T-helper 2 cell treated with Interferon-gamma antibody and Interleukin-4, amounts not matched to agents 5 μg/mL and 100 μg/mL, for 36 hours (primary cell): ENCODE data around the gene POU2F1.
"Not testable (repeated sequence)": the region's sequence is repeated elsewhere in the genome, so short reads cannot be mapped to it uniquely, and the experiment has no call there.

Experiments
- DNase-seq: peaks from one replicate; pipeline ENCODE4 v3.0.0; 2021; ENCODE audit warnings: low spot score
- H3K27ac Mint-ChIP-seq: one replicate; pipeline ENCODE4 v1.8.0; 2021; ENCODE audit warnings: mild to moderate bottlenecking, mixed read lengths
- H3K27me3 Mint-ChIP-seq: one replicate; pipeline ENCODE4 v1.8.0; 2021; ENCODE audit warnings: low read depth, mixed read lengths
- H3K36me3 Mint-ChIP-seq: one replicate; pipeline ENCODE4 v1.8.0; 2021; ENCODE audit warnings: low read depth, mixed read lengths
- H3K4me1 Mint-ChIP-seq: one replicate; pipeline ENCODE4 v1.8.0; 2021; ENCODE audit warnings: low read depth, mixed read lengths
- H3K4me3 Mint-ChIP-seq: one replicate; pipeline ENCODE4 v1.8.0; 2022; ENCODE audit warnings: mild to moderate bottlenecking, moderate library complexity, mixed read lengths
- H3K9me3 Mint-ChIP-seq: one replicate; pipeline ENCODE4 v1.8.0; 2021; ENCODE audit warnings: mixed read lengths

Gene POU2F1

GRCh38 chr1:167210966-167211674, 9.6 kb upstream of the POU2F1 start:
- no peak for DNase-seq
- Mint-ChIP-seq H3K27ac (no peak overlapping the region), H3K4me3 (no peak overlapping the region), H3K27me3 (peaks cover 3% of the 10 kb centered on the region), H3K36me3 (peaks cover 16% of the 10 kb centered on the region), H3K9me3 (peaks cover 29% of the 10 kb centered on the region), H3K4me1 (peaks cover 4% of the 10 kb centered on the region)

DNA sequence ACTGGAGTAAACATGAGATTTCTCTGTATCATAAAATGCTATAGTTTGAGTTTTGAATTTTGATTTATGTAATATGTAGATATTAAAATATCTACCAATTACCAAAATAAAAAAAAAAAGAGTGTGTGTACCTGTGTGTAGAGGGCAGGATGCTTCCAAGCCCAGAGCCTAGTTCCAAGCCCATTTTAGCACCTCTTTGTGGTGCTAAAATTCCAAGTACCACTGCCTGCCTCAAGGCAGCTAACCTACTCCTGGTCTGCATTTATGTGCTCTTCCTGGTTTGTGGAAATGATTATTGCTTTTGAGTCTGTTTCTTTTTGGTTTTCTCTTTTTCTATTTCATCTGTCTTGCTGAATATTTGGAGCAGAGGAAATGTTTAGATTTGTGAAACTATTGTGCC, 8.7 kb upstream of the POU2F1 start:
- Mint-ChIP-seq H3K27me3 (peaks cover 3% of the 10 kb centered on the region), H3K27ac (no peak overlapping the region), H3K9me3 (peaks cover 29% of the 10 kb centered on the region), H3K4me1 (peaks cover 4% of the 10 kb centered on the region), H3K36me3 (peaks cover 16% of the 10 kb centered on the region), H3K4me3 (no peak overlapping the region)
- DNase-seq, result no peak

DNA sequence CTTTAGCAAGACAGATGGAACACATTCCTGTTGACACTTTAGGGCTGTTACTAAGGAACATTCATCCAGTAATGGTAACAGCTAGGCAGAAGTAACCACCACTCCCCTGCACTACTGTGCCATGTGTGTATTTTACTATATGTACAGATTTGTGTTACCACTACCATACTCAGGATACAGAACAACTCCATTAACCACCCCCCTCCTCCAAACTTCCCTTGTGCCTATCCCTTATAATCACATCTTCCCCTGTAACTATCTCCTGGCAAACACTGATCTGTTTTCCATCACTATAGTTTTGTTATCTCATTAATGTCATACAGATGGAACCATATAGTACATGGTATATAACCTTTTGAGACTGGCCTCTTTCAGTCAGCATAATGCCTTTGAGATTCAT, 3.9 kb upstream of the POU2F1 start:
- no peak overlapping the region for H3K27ac Mint-ChIP-seq
- DNase-seq, result no peak
- no peaks in the 10 kb centered on the region for H3K36me3 Mint-ChIP-seq
- H3K4me1 Mint-ChIP-seq, result peaks cover 9% of the 10 kb centered on the region
- H3K4me3 Mint-ChIP-seq, result no peak overlapping the region
- peaks cover 3% of the 10 kb centered on the region for H3K27me3 Mint-ChIP-seq
- no peaks in the 10 kb centered on the region for H3K9me3 Mint-ChIP-seq

DNA sequence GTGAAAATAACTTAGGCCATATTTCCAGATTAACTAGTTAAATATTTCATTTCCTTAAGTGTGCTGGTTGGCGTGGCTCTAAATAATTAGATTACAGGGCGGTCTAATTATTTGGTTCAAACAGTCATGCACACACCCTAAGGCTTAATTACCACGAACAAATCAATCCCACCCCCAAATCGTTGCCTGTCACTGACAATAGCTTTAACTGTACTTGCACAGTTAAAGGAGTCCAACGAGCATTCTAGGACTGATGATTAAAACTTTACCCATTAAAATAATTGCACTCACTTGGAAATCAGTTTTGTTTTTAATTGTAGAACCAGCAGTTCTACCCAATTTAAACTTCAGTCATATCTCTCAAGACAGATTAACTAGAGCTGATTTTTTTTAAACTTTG, 1.5 kb upstream of the POU2F1 start:
- no peaks in the 10 kb centered on the region for H3K9me3 Mint-ChIP-seq
- peak overlapping the region; percentile 97 for H3K27ac Mint-ChIP-seq
- H3K27me3 Mint-ChIP-seq, result no peaks in the 10 kb centered on the region
- peaks cover 1% of the 10 kb centered on the region for H3K36me3 Mint-ChIP-seq
- DNase-seq, result no peak
- peak overlapping the region; percentile 87 for H3K4me3 Mint-ChIP-seq
- peaks cover 29% of the 10 kb centered on the region for H3K4me1 Mint-ChIP-seq

DNA sequence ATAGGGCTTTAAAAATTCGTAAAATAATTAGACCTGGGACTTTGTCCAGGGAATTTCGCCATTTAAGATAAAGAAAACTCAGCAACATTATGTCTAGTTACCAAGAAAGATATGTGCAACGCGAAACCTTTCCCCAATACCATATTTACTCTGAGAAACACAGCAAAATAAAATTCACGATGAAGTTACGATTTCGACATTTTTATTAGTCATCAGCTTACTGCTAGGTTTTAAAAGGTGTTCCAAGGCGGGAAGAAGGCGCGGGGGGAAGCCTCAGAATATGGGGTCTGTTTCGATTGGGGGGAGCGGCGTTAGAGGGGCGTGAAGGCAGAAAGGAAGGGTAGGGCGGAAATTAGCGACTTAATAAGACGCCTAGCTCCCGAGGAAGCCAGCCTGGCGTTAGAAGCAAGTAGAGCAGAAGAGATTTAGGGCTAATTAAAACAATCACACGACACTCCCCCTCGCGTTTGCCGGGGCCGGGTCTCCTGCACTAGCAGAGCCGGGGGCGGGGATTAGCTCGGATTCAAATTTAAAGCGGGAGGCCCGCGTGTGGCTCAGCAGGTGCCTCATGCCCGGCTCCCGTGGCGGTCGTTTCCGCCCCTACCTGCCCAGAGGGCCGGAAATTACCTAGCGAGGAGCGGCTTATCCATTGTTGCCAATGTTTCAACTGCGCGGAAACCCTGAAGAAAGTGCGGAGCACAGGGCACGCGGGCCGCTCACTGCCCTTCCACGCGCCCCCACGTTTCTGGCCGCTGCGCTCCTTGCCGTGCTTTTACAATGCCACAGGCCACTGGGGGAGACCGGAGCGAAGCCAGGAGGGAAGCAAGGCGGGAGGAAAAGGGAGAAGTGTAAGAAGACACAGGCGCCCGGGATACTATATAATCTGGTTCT, 795 bp upstream of the POU2F1 start:
- Mint-ChIP-seq H3K27me3 (no peaks in the 10 kb centered on the region), H3K9me3 (no peaks in the 10 kb centered on the region), H3K36me3 (peaks cover 1% of the 10 kb centered on the region), H3K4me1 (peaks cover 29% of the 10 kb centered on the region), H3K4me3 (peak overlapping the region; percentile 87), H3K27ac (peak overlapping the region; percentile 97)
- peak; percentile 84 for DNase-seq

DNA sequence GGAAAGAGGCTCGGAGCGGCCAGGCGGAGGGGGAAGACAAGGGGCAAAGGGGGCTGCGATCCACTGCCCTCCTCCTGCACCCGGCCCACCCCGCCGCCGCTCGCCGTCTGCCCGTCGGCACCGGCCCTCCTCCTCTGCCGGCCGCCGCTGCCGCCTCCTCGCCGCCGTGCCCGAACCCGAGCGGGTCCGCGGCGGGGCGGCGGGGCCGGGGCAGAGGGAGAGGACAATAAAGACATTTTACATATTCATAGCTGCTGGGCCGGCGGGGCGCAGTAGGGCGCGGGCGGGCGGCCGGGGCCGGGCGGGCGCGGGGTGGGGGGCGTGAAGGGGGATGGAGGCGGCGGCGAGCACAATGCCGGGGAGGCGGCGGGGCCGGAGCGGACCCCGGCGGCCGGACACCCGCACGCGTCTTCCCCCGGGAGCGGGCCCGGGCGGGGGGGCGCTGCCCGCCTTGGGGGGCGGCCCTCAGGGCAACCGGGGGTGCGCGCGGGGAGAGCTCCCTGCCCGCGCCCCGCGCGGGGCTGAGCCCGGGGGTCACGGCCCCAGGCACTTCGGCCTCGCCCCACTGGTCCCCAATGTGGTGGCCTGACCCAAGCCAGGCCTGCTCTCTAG, 546 bp downstream of the POU2F1 start:
- peak overlapping the region; percentile 87 for H3K4me3 Mint-ChIP-seq
- H3K4me1 Mint-ChIP-seq, result peaks cover 32% of the 10 kb centered on the region
- DNase-seq, result peak; percentile 10
- H3K9me3 Mint-ChIP-seq, result no peaks in the 10 kb centered on the region
- peak overlapping the region; percentile 97 for H3K27ac Mint-ChIP-seq
- peaks cover 2% of the 10 kb centered on the region for H3K27me3 Mint-ChIP-seq
- peaks cover 1% of the 10 kb centered on the region for H3K36me3 Mint-ChIP-seq

DNA sequence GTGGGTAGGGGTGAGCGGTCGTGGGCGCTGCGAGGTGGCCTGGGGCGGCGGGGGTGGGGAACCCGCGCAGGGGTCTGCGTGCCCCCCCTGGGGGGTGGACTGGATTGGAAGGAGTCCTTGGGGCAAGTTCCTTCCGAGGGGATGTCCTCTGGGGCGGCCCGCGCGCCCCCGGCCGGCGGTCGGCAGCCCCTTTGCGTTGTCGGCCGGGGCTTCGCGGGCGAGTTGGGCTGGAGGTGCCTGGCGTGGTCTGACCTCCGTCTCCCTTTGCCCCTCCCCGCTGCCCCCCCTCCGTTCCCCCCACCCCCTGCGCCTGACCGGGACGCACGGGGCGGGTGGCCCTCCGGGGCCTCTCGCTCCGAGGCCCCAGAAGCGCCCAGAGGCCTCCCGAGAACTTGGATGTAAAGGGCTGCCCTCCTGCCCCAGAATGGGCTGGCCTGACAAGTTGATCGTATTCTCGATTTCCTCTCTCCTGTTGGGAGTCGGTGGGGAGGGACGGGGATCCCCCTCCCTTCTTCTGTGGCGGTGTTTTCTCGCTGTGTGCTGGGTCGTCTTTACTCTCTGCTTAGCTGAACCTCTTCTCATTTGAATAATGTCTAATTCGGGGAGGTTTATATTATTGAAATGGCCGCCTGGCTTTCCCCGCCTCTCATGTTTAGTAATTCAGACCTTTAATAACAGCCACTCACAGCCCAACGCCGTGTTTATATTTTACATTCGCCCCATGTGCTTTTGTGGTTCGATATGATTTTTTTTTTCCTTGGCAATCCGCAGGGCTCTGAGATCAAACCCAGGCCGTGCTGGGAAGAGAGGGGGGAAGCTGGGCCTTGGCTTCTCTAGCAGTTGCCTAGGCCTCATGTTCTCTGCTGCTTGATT, 1.3 kb downstream of the POU2F1 start:
- H3K9me3 Mint-ChIP-seq, result no peaks in the 10 kb centered on the region
- peak; percentile 76 for DNase-seq
- H3K4me3 Mint-ChIP-seq, result peak overlapping the region; percentile 100
- H3K27me3 Mint-ChIP-seq, result peaks cover 2% of the 10 kb centered on the region
- H3K4me1 Mint-ChIP-seq, result peaks cover 32% of the 10 kb centered on the region
- peak overlapping the region; percentile 100 for H3K27ac Mint-ChIP-seq
- peaks cover 1% of the 10 kb centered on the region for H3K36me3 Mint-ChIP-seq

- Mint-ChIP-seq H3K4me3 (peak overlapping the region; percentile 100), H3K9me3 (no peaks in the 10 kb centered on the region), H3K36me3 (peaks cover 1% of the 10 kb centered on the region), H3K4me1 (peaks cover 35% of the 10 kb centered on the region), H3K27me3 (peaks cover 2% of the 10 kb centered on the region), H3K27ac (peak overlapping the region; percentile 100)
- DNase-seq, result no peak
Measured at GRCh38 chr1:167223144-167224103, 2.7 kb downstream of the POU2F1 start.

- H3K27me3 Mint-ChIP-seq, H3K9me3 Mint-ChIP-seq, H3K4me3 Mint-ChIP-seq, DNase-seq, H3K36me3 Mint-ChIP-seq, H3K27ac Mint-ChIP-seq: not testable (repeated sequence)
- peaks cover 27% of the 10 kb centered on the region for H3K4me1 Mint-ChIP-seq
Measured at GRCh38 chr1:167224734-167225235, 4.1 kb downstream of the POU2F1 start.

DNA sequence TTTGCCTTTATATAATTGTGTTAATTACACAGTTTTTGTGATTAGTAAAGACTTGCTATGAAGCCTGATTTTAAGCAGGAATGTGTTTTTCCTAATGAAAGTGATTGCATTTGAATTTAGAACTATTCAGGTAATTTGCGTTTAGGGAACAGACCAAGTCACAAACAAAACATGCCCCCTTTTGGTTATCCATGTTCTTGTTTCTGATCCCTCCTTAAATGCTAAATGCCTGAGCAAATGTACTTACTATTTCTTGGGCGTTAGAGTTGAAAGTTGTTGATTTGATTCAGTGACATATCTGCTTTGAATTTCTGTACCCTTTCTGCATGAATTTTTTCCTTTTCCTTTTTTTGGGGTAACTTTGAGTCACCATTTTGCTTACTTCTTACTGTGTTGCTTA, 5.2 kb downstream of the POU2F1 start:
- Mint-ChIP-seq H3K27me3 (peaks cover 2% of the 10 kb centered on the region), H3K27ac (no peak overlapping the region), H3K9me3 (no peaks in the 10 kb centered on the region), H3K36me3 (peaks cover 1% of the 10 kb centered on the region), H3K4me1 (peaks cover 28% of the 10 kb centered on the region), H3K4me3 (no peak overlapping the region)
- DNase-seq, result no peak

DNA sequence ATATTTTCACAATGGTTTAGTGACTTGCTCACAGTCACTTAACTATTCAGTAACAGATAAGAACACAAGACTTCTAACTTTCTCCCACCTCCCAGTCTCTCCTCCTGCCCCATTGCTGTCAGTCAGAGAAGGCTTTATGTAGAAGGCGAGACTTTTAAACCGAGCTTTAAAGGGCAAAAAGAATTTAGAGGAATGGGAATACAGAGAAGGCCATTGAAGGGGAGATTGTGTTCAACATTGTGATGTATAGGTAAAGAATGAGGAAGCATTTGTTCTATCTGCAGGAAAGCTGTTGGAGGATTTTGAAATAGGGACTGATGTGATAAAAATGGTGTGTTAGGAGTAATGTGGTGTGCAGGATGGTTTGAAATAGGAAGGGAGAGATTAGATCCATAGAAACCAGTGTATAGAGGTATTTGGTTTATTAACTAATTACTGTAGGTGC, 7.3 kb downstream of the POU2F1 start:
- Mint-ChIP-seq H3K4me1 (peaks cover 19% of the 10 kb centered on the region), H3K9me3 (no peaks in the 10 kb centered on the region), H3K27me3 (peaks cover 2% of the 10 kb centered on the region)

DNA sequence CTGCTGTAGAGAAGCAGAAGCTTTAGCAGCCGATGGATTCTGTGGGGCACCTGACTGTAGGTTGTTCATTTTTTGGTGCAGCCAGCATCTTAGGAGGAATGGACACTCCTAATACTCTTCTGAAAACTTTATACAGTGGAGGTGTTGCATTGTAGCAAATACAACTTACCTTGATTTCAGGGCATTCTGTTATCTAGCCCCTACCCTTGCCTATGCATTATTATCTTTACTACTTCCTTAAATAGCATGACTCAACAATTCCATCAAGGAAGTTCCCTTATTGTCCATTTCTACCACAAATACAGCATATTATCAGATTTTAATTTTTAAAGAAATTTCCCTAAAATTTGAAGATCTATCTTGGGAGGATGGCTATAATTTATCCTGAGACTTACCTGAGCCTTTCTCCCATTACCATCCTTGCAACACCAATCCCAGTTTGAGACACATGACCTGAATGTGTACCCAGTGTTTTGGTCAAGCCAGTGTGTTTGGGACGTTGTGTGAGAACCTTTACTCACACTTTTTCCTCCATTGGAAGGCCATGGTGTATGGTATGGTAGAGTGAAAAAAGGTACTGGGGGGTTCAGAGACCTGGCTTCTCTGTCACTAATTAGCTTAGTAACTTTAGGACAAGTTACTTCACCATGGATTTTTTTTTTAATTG, 9.2 kb downstream of the POU2F1 start:
- no peaks in the 10 kb centered on the region for H3K9me3 Mint-ChIP-seq
- peaks cover 2% of the 10 kb centered on the region for H3K27me3 Mint-ChIP-seq
- no peaks in the 10 kb centered on the region for H3K36me3 Mint-ChIP-seq
- peaks cover 12% of the 10 kb centered on the region for H3K4me1 Mint-ChIP-seq
- no peak overlapping the region for H3K27ac Mint-ChIP-seq
- DNase-seq, result no peak
- no peak overlapping the region for H3K4me3 Mint-ChIP-seq

More for the DNA sequence above, 7.3 kb downstream of the POU2F1 start:
- no peak for DNase-seq
- Mint-ChIP-seq H3K27ac (no peak overlapping the region), H3K36me3 (no peaks in the 10 kb centered on the region), H3K4me3 (no peak overlapping the region)
